HEK293 (cell line): Measurements from ENCODE around the gene ADAMTS4.

Source experiments
- RBAK ChIP-seq: fragments of 450-650 bp; formaldehyde crosslinking; IDR thresholded peaks from 2 replicates; pipeline ENCODE4 v1.5.1; 2016; ENCODE audit warnings: missing biosample characterization, missing genetic modification characterization
- TRIM28 ChIP-seq: IDR thresholded peaks from 2 replicates; pipeline ENCODE4 v1.6.1; 2011; ENCODE audit warnings: low read length, control low read depth, borderline replicate concordance
- ZNF146 ChIP-seq: fragments of 450-650 bp; formaldehyde crosslinking; IDR thresholded peaks from 2 replicates; pipeline ENCODE4 v1.5.1; 2016; ENCODE audit warnings: missing biosample characterization, missing genetic modification characterization
- ZNF354C ChIP-seq: fragments of 450-650 bp; formaldehyde crosslinking; IDR thresholded peaks from 2 replicates; pipeline ENCODE4 v1.5.1; 2016; ENCODE audit warnings: missing biosample characterization, missing genetic modification characterization, low read depth, borderline replicate concordance
- TF ChIP-seq, protein P1 (sequence below): fragments of 450-650 bp; formaldehyde crosslinking; IDR thresholded peaks from 2 replicates; pipeline ENCODE4 v1.5.1; 2016; ENCODE audit warnings: missing biosample characterization, missing genetic modification characterization
- TF ChIP-seq, protein P2 (sequence below): fragments of 450-650 bp; formaldehyde crosslinking; IDR thresholded peaks from 2 replicates; pipeline ENCODE4 v1.5.1; 2016; ENCODE audit warnings: missing biosample characterization, missing genetic modification characterization
- TF ChIP-seq, protein P3 (sequence below): sonication (generic); formaldehyde crosslinking; IDR thresholded peaks from 2 replicates; pipeline ENCODE4 v1.8.1; 2022; ENCODE audit warnings: mild to moderate bottlenecking, moderate library complexity, missing genetic modification reagents

DNA sequence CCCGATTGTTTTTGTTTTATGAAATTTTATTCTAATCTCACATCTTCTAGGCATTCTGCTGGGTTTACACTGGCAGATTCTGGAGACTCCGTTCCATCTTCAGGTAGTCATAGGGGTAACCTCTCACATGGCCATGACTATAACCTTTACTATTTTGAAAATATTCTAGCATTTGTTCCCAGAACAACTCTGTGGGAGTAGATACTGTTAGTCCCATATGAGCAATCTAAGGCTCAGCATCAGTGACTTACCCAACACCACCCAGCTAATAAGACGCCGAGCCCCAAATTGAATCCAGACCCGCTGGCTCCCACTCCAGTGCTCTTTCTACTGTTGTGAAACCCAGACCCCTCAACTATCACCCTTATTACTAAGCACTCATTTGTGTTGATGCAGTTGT is 9.8 kb downstream of the ADAMTS4 start:
- TF ChIP-seq, protein P1, sequence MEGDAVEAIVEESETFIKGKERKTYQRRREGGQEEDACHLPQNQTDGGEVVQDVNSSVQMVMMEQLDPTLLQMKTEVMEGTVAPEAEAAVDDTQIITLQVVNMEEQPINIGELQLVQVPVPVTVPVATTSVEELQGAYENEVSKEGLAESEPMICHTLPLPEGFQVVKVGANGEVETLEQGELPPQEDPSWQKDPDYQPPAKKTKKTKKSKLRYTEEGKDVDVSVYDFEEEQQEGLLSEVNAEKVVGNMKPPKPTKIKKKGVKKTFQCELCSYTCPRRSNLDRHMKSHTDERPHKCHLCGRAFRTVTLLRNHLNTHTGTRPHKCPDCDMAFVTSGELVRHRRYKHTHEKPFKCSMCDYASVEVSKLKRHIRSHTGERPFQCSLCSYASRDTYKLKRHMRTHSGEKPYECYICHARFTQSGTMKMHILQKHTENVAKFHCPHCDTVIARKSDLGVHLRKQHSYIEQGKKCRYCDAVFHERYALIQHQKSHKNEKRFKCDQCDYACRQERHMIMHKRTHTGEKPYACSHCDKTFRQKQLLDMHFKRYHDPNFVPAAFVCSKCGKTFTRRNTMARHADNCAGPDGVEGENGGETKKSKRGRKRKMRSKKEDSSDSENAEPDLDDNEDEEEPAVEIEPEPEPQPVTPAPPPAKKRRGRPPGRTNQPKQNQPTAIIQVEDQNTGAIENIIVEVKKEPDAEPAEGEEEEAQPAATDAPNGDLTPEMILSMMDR (tag by site-specific recombination): no peak
- TF ChIP-seq, protein P2, sequence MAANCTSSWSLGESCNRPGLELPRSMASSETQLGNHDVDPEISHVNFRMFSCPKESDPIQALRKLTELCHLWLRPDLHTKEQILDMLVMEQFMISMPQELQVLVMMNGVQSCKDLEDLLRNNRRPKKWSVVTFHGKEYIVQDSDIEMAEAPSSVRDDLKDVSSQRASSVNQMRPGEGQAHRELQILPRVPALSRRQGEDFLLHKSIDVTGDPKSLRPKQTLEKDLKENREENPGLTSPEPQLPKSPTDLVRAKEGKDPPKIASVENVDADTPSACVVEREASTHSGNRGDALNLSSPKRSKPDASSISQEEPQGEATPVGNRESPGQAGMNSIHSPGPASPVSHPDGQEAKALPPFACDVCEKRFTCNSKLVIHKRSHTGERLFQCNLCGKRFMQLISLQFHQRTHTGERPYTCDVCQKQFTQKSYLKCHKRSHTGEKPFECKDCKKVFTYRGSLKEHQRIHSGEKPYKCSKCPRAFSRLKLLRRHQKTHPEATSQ (tag by site-specific recombination): no peak
- TF ChIP-seq ZNF354C (no peak), ZNF146 (tag by site-specific recombination) (no peak), RBAK (tag by site-specific recombination) (no peak), TRIM28 (no peak)
- TF ChIP-seq, protein P3, sequence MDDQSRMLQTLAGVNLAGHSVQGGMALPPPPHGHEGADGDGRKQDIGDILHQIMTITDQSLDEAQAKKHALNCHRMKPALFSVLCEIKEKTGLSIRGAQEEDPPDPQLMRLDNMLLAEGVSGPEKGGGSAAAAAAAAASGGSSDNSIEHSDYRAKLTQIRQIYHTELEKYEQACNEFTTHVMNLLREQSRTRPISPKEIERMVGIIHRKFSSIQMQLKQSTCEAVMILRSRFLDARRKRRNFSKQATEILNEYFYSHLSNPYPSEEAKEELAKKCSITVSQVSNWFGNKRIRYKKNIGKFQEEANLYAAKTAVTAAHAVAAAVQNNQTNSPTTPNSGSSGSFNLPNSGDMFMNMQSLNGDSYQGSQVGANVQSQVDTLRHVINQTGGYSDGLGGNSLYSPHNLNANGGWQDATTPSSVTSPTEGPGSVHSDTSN: no peak
